Body of pancreas (tissue), 4 donors: ENCODE results near the gene TERB1.

Experiments used
- POLR2A ChIP-seq, 3 donors: fragments of 450-650 bp; IDR thresholded peaks; one replicate each; pipeline ENCODE4 v1.6.1; 2016; ENCODE audit warnings: antibody characterized with exemption in 3 of 3, mild to moderate bottlenecking in 2 of 3
- TF ChIP-seq, protein P1 (sequence below), 7 experiments: fragments of 450-650 bp in 4 of 7; fragments of 200-600 bp in 3 of 7; sonication (generic) in 3 of 7; IDR thresholded peaks; one replicate each; pipeline ENCODE4 v1.5.1; 2016 to 2019; ENCODE audit warnings: antibody characterized with exemption in 7 of 7

GRCh38 chr16:66849549-66849948, 48.2 kb upstream of the TERB1 start:
- TF ChIP-seq, protein P1, sequence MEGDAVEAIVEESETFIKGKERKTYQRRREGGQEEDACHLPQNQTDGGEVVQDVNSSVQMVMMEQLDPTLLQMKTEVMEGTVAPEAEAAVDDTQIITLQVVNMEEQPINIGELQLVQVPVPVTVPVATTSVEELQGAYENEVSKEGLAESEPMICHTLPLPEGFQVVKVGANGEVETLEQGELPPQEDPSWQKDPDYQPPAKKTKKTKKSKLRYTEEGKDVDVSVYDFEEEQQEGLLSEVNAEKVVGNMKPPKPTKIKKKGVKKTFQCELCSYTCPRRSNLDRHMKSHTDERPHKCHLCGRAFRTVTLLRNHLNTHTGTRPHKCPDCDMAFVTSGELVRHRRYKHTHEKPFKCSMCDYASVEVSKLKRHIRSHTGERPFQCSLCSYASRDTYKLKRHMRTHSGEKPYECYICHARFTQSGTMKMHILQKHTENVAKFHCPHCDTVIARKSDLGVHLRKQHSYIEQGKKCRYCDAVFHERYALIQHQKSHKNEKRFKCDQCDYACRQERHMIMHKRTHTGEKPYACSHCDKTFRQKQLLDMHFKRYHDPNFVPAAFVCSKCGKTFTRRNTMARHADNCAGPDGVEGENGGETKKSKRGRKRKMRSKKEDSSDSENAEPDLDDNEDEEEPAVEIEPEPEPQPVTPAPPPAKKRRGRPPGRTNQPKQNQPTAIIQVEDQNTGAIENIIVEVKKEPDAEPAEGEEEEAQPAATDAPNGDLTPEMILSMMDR (IDR thresholded peaks at IDR 0.05): no peak
- no peak for TF ChIP-seq POLR2A (IDR thresholded peaks at IDR 0.05)
